ENCODE data around the gene CRYBG1. TPM values are rescaled to one million over a fixed set of nuclear protein-coding genes. Genes with fewer than 3 reads are reported as not detected.

The CRYBG1 gene
- total and polyA plus RNA-seq, 8 donors, result 9.9 to 37.1 (median 14.4) TPM

DNA sequence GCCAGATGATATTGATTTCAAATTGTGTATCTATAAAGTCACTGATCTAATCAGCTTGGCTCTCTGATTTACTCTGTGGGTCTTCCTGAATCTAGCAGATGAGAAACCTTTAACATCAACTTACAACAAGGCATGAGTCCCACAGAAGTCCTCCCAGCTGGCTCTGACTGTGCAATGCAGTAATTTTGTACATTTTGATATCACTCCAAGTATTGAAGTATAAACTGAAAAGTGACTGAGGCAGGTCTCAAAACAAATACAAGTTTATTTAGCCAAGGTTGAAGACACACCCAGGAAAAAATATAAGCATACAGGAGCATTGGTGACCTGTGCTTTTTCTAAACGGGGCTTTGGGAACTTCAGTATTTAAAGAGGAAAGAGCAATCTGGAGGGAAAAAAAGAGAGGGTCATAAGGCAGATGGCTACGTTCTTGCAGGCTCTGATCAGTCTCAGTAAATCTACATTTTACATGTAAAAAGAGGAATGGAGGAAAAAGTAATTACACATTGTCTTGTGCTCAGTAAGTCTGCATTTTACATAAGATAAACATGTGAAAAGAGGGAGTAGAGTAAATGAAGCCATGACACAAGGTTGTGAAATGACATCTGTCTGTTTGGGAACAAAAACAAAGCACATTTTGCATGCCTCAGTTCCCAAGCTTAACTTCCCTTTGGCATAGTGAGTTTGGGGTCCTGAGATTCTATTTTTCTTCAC lies 59.5 kb downstream of the CRYBG1 start:
- no peaks in the 10 kb centered on the region for H3K9me3 ChIP-seq
- no peak overlapping the region for H3K4me3 ChIP-seq
- intact Hi-C loops (cut with DNase I), result no loop called here
- H3K27ac ChIP-seq, result no peak overlapping the region
- H3K4me1 ChIP-seq, result no peaks in the 10 kb centered on the region
- H3K36me3 ChIP-seq, result no peaks in the 10 kb centered on the region
- H3K27me3 ChIP-seq, result no peaks in the 10 kb centered on the region
- no peak for TF ChIP-seq CTCF (IDR thresholded peaks at IDR 0.05)
- no peak for ATAC-seq
- DNase-seq, result no peak

- H3K27me3 ChIP-seq, result no peaks in the 10 kb centered on the region
- ATAC-seq (no peak), DNase-seq (no peak)
- H3K9me3 ChIP-seq, result no peaks in the 10 kb centered on the region
- no peaks in the 10 kb centered on the region for H3K36me3 ChIP-seq
- H3K4me3 ChIP-seq, result no peak overlapping the region
- H3K4me1 ChIP-seq, result no peaks in the 10 kb centered on the region
- intact Hi-C loops (cut with DNase I), result no loop called here
- TF ChIP-seq CTCF (IDR thresholded peaks at IDR 0.05), result no peak
- H3K27ac ChIP-seq, result no peak overlapping the region
Observed at GRCh38 chr6:106421496-106421895, 61.0 kb downstream of the CRYBG1 start.

DNA sequence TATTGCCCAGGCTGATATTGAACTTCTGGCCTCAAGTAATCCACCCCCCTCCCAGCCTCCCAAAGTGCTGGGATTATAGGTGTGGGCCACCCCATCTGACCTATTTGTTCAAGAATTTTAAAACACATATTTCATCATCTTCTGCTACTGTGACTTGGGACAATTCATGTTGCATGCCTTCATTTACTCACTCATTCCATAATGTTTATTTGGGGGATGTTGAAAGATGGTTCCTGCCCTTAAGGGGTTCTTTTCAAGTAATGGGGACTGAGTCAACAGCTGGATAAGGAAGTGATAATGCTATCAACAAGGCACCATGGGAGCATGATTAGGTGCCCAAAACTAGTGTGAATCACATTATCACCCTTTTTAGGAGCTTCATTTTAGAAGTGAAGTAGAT lies 62.0 kb downstream of the CRYBG1 start:
- no peaks in the 10 kb centered on the region for H3K27me3 ChIP-seq
- H3K9me3 ChIP-seq, result no peaks in the 10 kb centered on the region
- intact Hi-C loops (cut with DNase I), result no loop called here
- TF ChIP-seq CTCF (IDR thresholded peaks at IDR 0.05), result no peak
- H3K4me3 ChIP-seq, result no peak overlapping the region
- no peaks in the 10 kb centered on the region for H3K36me3 ChIP-seq
- H3K27ac ChIP-seq, result no peak overlapping the region
- ATAC-seq (no peak), DNase-seq (no peak)
- H3K4me1 ChIP-seq, result no peaks in the 10 kb centered on the region

DNA sequence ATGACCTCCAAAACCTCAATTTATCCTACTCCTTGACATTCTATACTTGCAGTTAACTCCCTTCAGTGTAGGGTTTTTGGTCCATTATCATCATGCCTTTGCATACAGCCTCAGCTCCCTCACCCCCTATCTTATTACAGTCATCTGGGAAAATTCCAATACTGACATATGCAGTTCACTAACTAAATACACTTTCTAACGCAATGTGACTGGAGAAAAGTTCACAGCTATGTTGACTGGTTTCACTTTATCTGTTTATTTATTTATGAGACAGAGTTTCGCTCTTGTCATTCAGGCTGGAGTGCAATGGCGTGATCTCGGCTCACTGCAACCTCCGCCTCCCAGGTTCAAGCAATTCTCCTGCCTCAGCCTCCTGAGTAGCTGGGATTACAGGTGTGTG lies 64.9 kb downstream of the CRYBG1 start:
- Histone ChIP-seq H3K27ac (no peak overlapping the region), H3K9me3 (no peaks in the 10 kb centered on the region), H3K4me3 (no peak overlapping the region), H3K27me3 (no peaks in the 10 kb centered on the region), H3K4me1 (no peaks in the 10 kb centered on the region), H3K36me3 (no peaks in the 10 kb centered on the region)
- TF ChIP-seq CTCF (IDR thresholded peaks at IDR 0.05), result no peak
- intact Hi-C loops (cut with DNase I), result no loop called here
- no peak for DNase-seq
- ATAC-seq, result no peak

- Histone ChIP-seq H3K4me3 (no peak overlapping the region), H3K36me3 (no peaks in the 10 kb centered on the region), H3K4me1 (no peaks in the 10 kb centered on the region), H3K27ac (no peak overlapping the region), H3K27me3 (no peaks in the 10 kb centered on the region), H3K9me3 (no peaks in the 10 kb centered on the region)
- no peak for DNase-seq
- intact Hi-C loops (cut with DNase I), result no loop called here
- no peak for TF ChIP-seq CTCF (IDR thresholded peaks at IDR 0.05)
- ATAC-seq, result no peak
Observed at GRCh38 chr6:106426250-106426970, 65.9 kb downstream of the CRYBG1 start.

All from left lung (tissue), 10 donors.